ENCODE measurements around the gene PDSS2. TPM values are rescaled to one million over a fixed set of nuclear protein-coding genes. Genes with fewer than 3 reads are reported as not detected.

PDSS2 gene
- polyA plus RNA-seq, 1 donor from 2014 or later = 4.6 TPM

DNA sequence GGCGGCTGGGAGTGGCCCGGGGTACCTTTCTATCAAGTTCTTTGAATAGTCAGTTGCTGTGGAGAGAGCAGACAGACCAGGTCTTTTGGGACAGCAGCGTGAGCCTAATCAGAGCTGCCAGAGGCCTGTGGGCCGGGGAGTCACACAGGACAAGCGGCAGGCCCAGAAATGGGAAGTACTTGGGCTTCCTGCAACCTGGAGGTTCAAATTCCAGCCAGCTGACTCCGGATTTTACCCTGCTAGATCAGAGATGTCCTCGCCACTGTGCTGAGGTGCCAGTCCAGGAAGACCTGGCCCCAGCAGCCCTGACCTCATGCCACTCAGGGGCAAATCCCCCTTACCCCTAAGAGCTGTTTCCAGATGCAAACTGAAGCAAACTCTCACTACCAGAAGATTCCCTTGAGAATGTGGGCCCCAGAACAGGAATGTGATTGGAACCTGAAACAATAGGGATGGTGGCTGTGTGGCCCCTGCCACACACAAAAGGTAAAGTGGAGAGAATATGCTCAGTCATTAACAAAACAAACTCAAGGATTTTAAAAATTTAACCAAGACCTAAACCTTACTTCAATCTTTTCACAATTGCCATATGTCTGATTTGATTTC lies 353.8 kb downstream of the PDSS2 start:
- no peak overlapping the region for H3K9ac ChIP-seq (ENCODE audit: low read length)
- no peaks in the 10 kb centered on the region for H3F3A ChIP-seq (ENCODE audit: insufficient read depth, low read length, poor library complexity, severe bottlenecking)
- no peaks in the 10 kb centered on the region for H3K9me3 ChIP-seq (ENCODE audit: low read length)
- H2AFZ ChIP-seq (ENCODE audit: low read depth, low read length) = no peak overlapping the region
- H3K4me3 ChIP-seq (ENCODE audit: low read length) = no peak overlapping the region
- peaks cover 24% of the 10 kb centered on the region for H3K79me2 ChIP-seq (replicated peaks; ENCODE audit: insufficient read depth, low read length)
- no peak overlapping the region for H3K27ac ChIP-seq (ENCODE audit: low read length)
- no peaks in the 10 kb centered on the region for H4K20me1 ChIP-seq (ENCODE audit: insufficient read depth)
- no peak overlapping the region for H3K4me2 ChIP-seq (ENCODE audit: low read length)
- H3K27me3 ChIP-seq (ENCODE audit: insufficient read depth, low read depth, low read length) = no peaks in the 10 kb centered on the region
- H3K9me2 ChIP-seq (ENCODE audit: insufficient read depth, low read length) = no peaks in the 10 kb centered on the region
- no peak for TF ChIP-seq REST (IDR thresholded peaks at IDR 0.05; ENCODE audit: borderline replicate concordance)
- no peak for TF ChIP-seq RAD21 (conservative IDR thresholded peaks at IDR 0.05)
- TF ChIP-seq MXI1 (conservative IDR thresholded peaks at IDR 0.05; ENCODE audit: poor library complexity, severe bottlenecking) = no peak
- TF ChIP-seq CTCF (IDR thresholded peaks at IDR 0.05; ENCODE audit: poor library complexity, severe bottlenecking) = no peak
- no peak for TF ChIP-seq EP300 (conservative IDR thresholded peaks at IDR 0.05; ENCODE audit: poor library complexity, severe bottlenecking)
- no peak for TF ChIP-seq EZH2 (IDR thresholded peaks at IDR 0.05; ENCODE audit: borderline replicate concordance, insufficient read depth, low read length, poor library complexity, severe bottlenecking)
- no peak for TF ChIP-seq TAF1 (IDR thresholded peaks at IDR 0.05; ENCODE audit: low read depth)
- TF ChIP-seq SMC3 (conservative IDR thresholded peaks at IDR 0.05; ENCODE audit: poor library complexity) = no peak
- no peak for TF ChIP-seq POLR2AphosphoS5 (IDR thresholded peaks at IDR 0.05)
- H3K36me3 ChIP-seq (ENCODE audit: insufficient read depth, low read length) = no peaks in the 10 kb centered on the region

DNA sequence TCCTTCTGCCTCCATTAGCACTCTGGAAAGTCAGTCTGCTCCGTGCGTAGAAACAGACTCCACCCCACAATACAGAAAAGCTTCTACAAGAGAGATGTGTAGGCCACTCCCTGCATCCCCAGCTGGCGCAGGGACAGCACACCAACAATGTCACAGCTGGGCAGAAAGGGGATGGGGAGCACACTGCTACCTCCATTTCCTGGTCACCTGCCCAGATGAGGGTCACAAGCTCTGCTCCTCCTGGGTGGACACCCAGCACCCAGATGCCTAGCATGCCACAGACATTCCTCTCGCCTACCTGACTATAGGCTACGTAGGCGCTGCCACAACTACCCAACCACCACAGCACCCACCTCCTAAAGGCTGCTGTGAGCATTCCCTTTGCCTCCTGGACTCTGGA lies 356.3 kb downstream of the PDSS2 start:
- Histone ChIP-seq H2AFZ (ENCODE audit: low read depth, low read length) (no peak overlapping the region), H4K20me1 (ENCODE audit: insufficient read depth) (no peaks in the 10 kb centered on the region), H3K27ac (ENCODE audit: low read length) (no peak overlapping the region), H3K36me3 (ENCODE audit: insufficient read depth, low read length) (no peaks in the 10 kb centered on the region), H3K79me2 (replicated peaks; ENCODE audit: insufficient read depth, low read length) (peaks cover 25% of the 10 kb centered on the region), H3K9me3 (ENCODE audit: low read length) (no peaks in the 10 kb centered on the region), H3F3A (ENCODE audit: insufficient read depth, low read length, poor library complexity, severe bottlenecking) (no peaks in the 10 kb centered on the region), H3K9me2 (ENCODE audit: insufficient read depth, low read length) (no peaks in the 10 kb centered on the region), H3K4me3 (ENCODE audit: low read length) (no peak overlapping the region), H3K4me2 (ENCODE audit: low read length) (no peak overlapping the region), H3K27me3 (ENCODE audit: insufficient read depth, low read depth, low read length) (no peaks in the 10 kb centered on the region), H3K9ac (ENCODE audit: low read length) (no peak overlapping the region)
- TF ChIP-seq POLR2AphosphoS5 (IDR thresholded peaks at IDR 0.05) (no peak), TAF1 (IDR thresholded peaks at IDR 0.05; ENCODE audit: low read depth) (no peak), CTCF (IDR thresholded peaks at IDR 0.05; ENCODE audit: poor library complexity, severe bottlenecking) (no peak), REST (IDR thresholded peaks at IDR 0.05; ENCODE audit: borderline replicate concordance) (no peak)
